H1 (cell line): ENCODE data around the gene GADD45GIP1. TPM values are rescaled to one million over a fixed set of nuclear protein-coding genes. Genes with fewer than 3 reads are reported as not detected.

Source experiments
- ASH2L ChIP-seq: fragments of 200-600, 300-600 bp; sonication (generic); IDR thresholded peaks from one replicate; pipeline ENCODE4 v1.7.1; 2017; ENCODE audit warnings: low read length
- BRCA1 ChIP-seq: IDR thresholded peaks from 2 replicates; pipeline ENCODE4 v1.6.1; 2012; ENCODE audit warnings: low read depth, low read length, improper control_type of control experiment
- CHD1 ChIP-seq: IDR thresholded peaks from 2 replicates; pipeline ENCODE4 v1.6.1; 2012; ENCODE audit warnings: low read depth, low read length, improper control_type of control experiment
- FOSL1 ChIP-seq: IDR thresholded peaks from 2 replicates; pipeline ENCODE4 v1.6.1; 2011; ENCODE audit warnings: mild to moderate bottlenecking, low read depth, low read length, moderate library complexity; ENCODE audit not compliant: insufficient read depth
- GABPA ChIP-seq: IDR thresholded peaks from 2 replicates; pipeline ENCODE4 v1.6.1; 2011; ENCODE audit warnings: mild to moderate bottlenecking, low read length, moderate library complexity, borderline replicate concordance; ENCODE audit not compliant: insufficient read depth
- GTF2F1 ChIP-seq: IDR thresholded peaks from 2 replicates; pipeline ENCODE4 v1.6.1; 2012; ENCODE audit warnings: low read depth, low read length, improper control_type of control experiment, borderline replicate concordance
- JUND ChIP-seq: IDR thresholded peaks from 2 replicates; pipeline ENCODE4 v1.6.1; 2011; ENCODE audit warnings: mild to moderate bottlenecking, improper control_type of control experiment, low read length
- KDM4A ChIP-seq: IDR thresholded peaks from one replicate; pipeline ENCODE4 v1.7.1; 2012; ENCODE audit warnings: low read depth, mild to moderate bottlenecking, moderate library complexity, low read length, inconsistent platforms; ENCODE audit not compliant: severe bottlenecking
- MAFK ChIP-seq: IDR thresholded peaks from 2 replicates; pipeline ENCODE4 v1.6.1; 2012; ENCODE audit warnings: low read depth, mild to moderate bottlenecking, improper control_type of control experiment, low read length
- NANOG ChIP-seq: IDR thresholded peaks from 2 replicates; pipeline ENCODE4 v1.6.1; 2011; ENCODE audit warnings: low read length, low read depth, mild to moderate bottlenecking, inconsistent platforms; ENCODE audit not compliant: insufficient read depth, poor library complexity, severe bottlenecking
- NRF1 ChIP-seq: IDR thresholded peaks from 2 replicates; pipeline ENCODE4 v1.6.1; 2011; ENCODE audit warnings: mild to moderate bottlenecking, low read depth, low read length, improper control_type of control experiment
- PHF8 ChIP-seq: fragments of 200-600 bp; sonication (generic); conservative IDR thresholded peaks from 2 replicates; pipeline ENCODE4 v1.7.1; 2012; ENCODE audit warnings: low read depth, mild to moderate bottlenecking, inconsistent platforms, low read length, moderate library complexity
- POLR2A ChIP-seq, 2 experiments: IDR thresholded peaks; 1 replicate in 1 of 2; 2 replicates in 1 of 2; pipeline ENCODE4 v1.6.1; 2011; ENCODE audit warnings: low read depth in 2 of 2, low read length in 2 of 2, mild to moderate bottlenecking in 2 of 2; ENCODE audit errors: control extremely low read depth in 1 of 2
- POLR2AphosphoS5 ChIP-seq: IDR thresholded peaks from 2 replicates; pipeline ENCODE4 v1.6.1; 2011; ENCODE audit warnings: low read depth, low read length
- RFX5 ChIP-seq: IDR thresholded peaks from 2 replicates; pipeline ENCODE4 v1.6.1; 2011; ENCODE audit warnings: low read depth, low read length, improper control_type of control experiment, borderline replicate concordance
- RNF2 ChIP-seq: fragments of 200-900, 300-1000 bp; sonication (generic); IDR thresholded peaks from 2 replicates; pipeline ENCODE4 v1.7.1; 2016; ENCODE audit warnings: borderline replicate concordance, low read depth, mild to moderate bottlenecking, antibody characterized with exemption, low read length; ENCODE audit not compliant: poor library complexity, severe bottlenecking; ENCODE audit errors: missing control alignments
- TAF7 ChIP-seq: optimal IDR thresholded peaks from 2 replicates; pipeline ENCODE3; 2011; ENCODE audit warnings: low read depth, mild to moderate bottlenecking, inconsistent platforms, low read length, moderate library complexity, borderline replicate concordance
- ZNF274 ChIP-seq: IDR thresholded peaks from 2 replicates; pipeline ENCODE4 v1.7.0; 2012; ENCODE audit warnings: low read length, borderline replicate concordance; ENCODE audit errors: extremely low read depth
- polyA plus RNA-seq, 7 experiments: library from polyadenylated mRNA; depleted of rRNA in 3 of 7; stranded (reverse) in 5 of 7; unstranded in 2 of 7; fragments of >200 nt in 5 of 7; fragments of 200-250 nt in 2 of 7; gene quantifications; 1 replicate in 5 of 7; 2 replicates in 1 of 7; 4 replicates in 1 of 7; pipeline versions ENCODE4 v1.2.1 to v1.2.3, GENCODE V29; 2011 to 2013; ENCODE audit warnings: missing spikeins in 2 of 7, mixed read lengths in 2 of 7
- total RNA-seq: library from RNA; stranded (reverse); fragmentation: NEBNext Ultra II Directional; extraction: Animal tissue kit (Norgen Biotek cat#: 25700); gene quantifications from 2 replicates; pipeline ENCODE4 v1.2.1, GENCODE V29; 2021
- TF ChIP-seq, protein P1 (sequence below): IDR thresholded peaks from 2 replicates; pipeline ENCODE4 v1.6.1; 2012; ENCODE audit warnings: low read length, inconsistent platforms

The GADD45GIP1 gene
- total and polyA plus RNA-seq, 2 of the 8 experiments (the other 6 are each of a cell fraction or from before 2014, with no cell fraction given), result 42.2 to 42.6 TPM

GRCh38 chr19:12938779-12939601, 18.0 kb downstream of the GADD45GIP1 start (continued):
- TF ChIP-seq PHF8, result peak; percentile 43; the same call in 1 of the 2 replicates
- no peak for TF ChIP-seq RFX5
- TF ChIP-seq, protein P1, sequence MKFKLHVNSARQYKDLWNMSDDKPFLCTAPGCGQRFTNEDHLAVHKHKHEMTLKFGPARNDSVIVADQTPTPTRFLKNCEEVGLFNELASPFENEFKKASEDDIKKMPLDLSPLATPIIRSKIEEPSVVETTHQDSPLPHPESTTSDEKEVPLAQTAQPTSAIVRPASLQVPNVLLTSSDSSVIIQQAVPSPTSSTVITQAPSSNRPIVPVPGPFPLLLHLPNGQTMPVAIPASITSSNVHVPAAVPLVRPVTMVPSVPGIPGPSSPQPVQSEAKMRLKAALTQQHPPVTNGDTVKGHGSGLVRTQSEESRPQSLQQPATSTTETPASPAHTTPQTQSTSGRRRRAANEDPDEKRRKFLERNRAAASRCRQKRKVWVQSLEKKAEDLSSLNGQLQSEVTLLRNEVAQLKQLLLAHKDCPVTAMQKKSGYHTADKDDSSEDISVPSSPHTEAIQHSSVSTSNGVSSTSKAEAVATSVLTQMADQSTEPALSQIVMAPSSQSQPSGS, result no peak
- TF ChIP-seq MAFK, result no peak
- TF ChIP-seq FOSL1, result no peak
- no peak for TF ChIP-seq CHD1
- no peak for TF ChIP-seq ZNF274
- peak; percentile 27 for TF ChIP-seq ASH2L
- TF ChIP-seq NRF1, result no peak
- TF ChIP-seq POLR2A (IDR thresholded peaks at IDR 0.05; ENCODE audit: control extremely low read depth in 1 of 2, low read depth in 2 of 2, low read length in 2 of 2), result no peak; a peak in 1 of 3 replicates
- peak; percentile 30 for TF ChIP-seq TAF7
- no peak for TF ChIP-seq BRCA1
- no peak for TF ChIP-seq RNF2
- TF ChIP-seq POLR2AphosphoS5, result no peak; the same call in 1 of the 2 replicates
- TF ChIP-seq NANOG, result no peak
- TF ChIP-seq JUND, result no peak
- no peak for TF ChIP-seq GTF2F1
- peak; percentile 48 for TF ChIP-seq KDM4A
- TF ChIP-seq GABPA, result no peak
